OCI-LY1 (cell line): Measurements from ENCODE around the gene BDNF.

Experiments used
- H2AFZ ChIP-seq: fragments of 200-600 bp; sonication (generic), shearing (Covaris generic); 2 replicates; pipeline ENCODE4 v1.6.0; 2014; ENCODE audit warnings: antibody characterized with exemption, mild to moderate bottlenecking, low read length
- H3F3A ChIP-seq: fragments of 200-600 bp; sonication (generic), shearing (Covaris generic); 2 replicates; pipeline ENCODE4 v1.6.0; 2014; ENCODE audit warnings: mild to moderate bottlenecking, antibody characterized with exemption, low read length, moderate library complexity; ENCODE audit not compliant: insufficient read depth
- H3K27ac ChIP-seq: fragments of 200-600 bp; sonication (generic); 2 replicates; pipeline ENCODE4 v1.5.1; 2014; ENCODE audit warnings: low read length, mixed run types, mild to moderate bottlenecking, low read depth; ENCODE audit not compliant: poor library complexity, severe bottlenecking
- H3K27me3 ChIP-seq: fragments of 200-600 bp; sonication (generic); 2 replicates; pipeline ENCODE4 v1.6.0; 2014; ENCODE audit warnings: antibody characterized with exemption, mild to moderate bottlenecking, low read length, moderate library complexity; ENCODE audit not compliant: insufficient read depth
- H3K36me3 ChIP-seq: fragments of 200-600 bp; sonication (generic); 2 replicates; pipeline ENCODE4 v1.6.1; 2014; ENCODE audit warnings: mild to moderate bottlenecking, antibody characterized with exemption, low read length, moderate library complexity, mixed read lengths; ENCODE audit not compliant: insufficient read depth
- H3K4me1 ChIP-seq: fragments of 200-600 bp; sonication (generic); 2 replicates; pipeline ENCODE4 v1.5.1; 2014; ENCODE audit warnings: mild to moderate bottlenecking, low read length, moderate library complexity; ENCODE audit not compliant: insufficient read depth, severe bottlenecking
- H3K4me2 ChIP-seq: fragments of 200-600 bp; sonication (generic), shearing (Covaris generic); 2 replicates; pipeline ENCODE4 v1.6.1; 2014; ENCODE audit warnings: low read length
- H3K4me3 ChIP-seq: fragments of 200-600 bp; sonication (generic); 2 replicates; pipeline ENCODE4 v1.5.1; 2014; ENCODE audit warnings: low read length, low read depth, mild to moderate bottlenecking, mixed read lengths; ENCODE audit not compliant: poor library complexity, severe bottlenecking
- H3K79me2 ChIP-seq: fragments of 200-600 bp; shearing (Covaris generic); 2 replicates; pipeline ENCODE4 v1.6.1; 2016; ENCODE audit warnings: mixed run types, low read length, mixed read lengths; ENCODE audit not compliant: insufficient read depth
- H3K9ac ChIP-seq: fragments of 200-600 bp; sonication (generic), shearing (Covaris generic); 2 replicates; pipeline ENCODE4 v1.6.1; 2014; ENCODE audit warnings: mild to moderate bottlenecking, low read length, mixed read lengths
- H3K9me2 ChIP-seq: fragments of 200-600 bp; sonication (generic), shearing (Covaris generic); 2 replicates; pipeline ENCODE4 v1.6.1; 2014; ENCODE audit warnings: low read depth, mild to moderate bottlenecking, low read length, mixed read lengths
- H3K9me3 ChIP-seq: fragments of 200-600 bp; shearing (Covaris generic); 2 replicates; pipeline ENCODE4 v1.6.1; 2014; ENCODE audit warnings: low read length, mixed read lengths
- H4K20me1 ChIP-seq: fragments of 200-600 bp; sonication (generic), shearing (Covaris generic); 2 replicates; pipeline ENCODE4 v1.6.0; 2016; ENCODE audit warnings: mild to moderate bottlenecking, low read length; ENCODE audit not compliant: insufficient read depth
- CTCF ChIP-seq: fragments of 200-600 bp; sonication (generic), shearing (Covaris generic); IDR thresholded peaks from 2 replicates; pipeline ENCODE4 v1.5.1; 2017; ENCODE audit warnings: mild to moderate bottlenecking, antibody characterized with exemption, low read length, moderate library complexity, mixed read lengths
- EZH2 ChIP-seq: fragments of 200-600 bp; sonication (generic), shearing (Covaris generic); IDR thresholded peaks from 2 replicates; pipeline ENCODE4 v1.8.0; 2017; ENCODE audit warnings: borderline replicate concordance, mixed run types, mild to moderate bottlenecking, antibody characterized with exemption, low read length, moderate library complexity, mixed read lengths

BDNF gene

GRCh38 chr11:27707676-27708075 lies 7.4 kb upstream of the BDNF start:
- Histone ChIP-seq H3K4me2 (no peak overlapping the region), H3K27ac (no peak overlapping the region), H3K79me2 (no peaks in the 10 kb centered on the region), H3K9ac (no peak overlapping the region), H3K9me2 (no peaks in the 10 kb centered on the region), H3K27me3 (no peaks in the 10 kb centered on the region), H3K4me1 (no peaks in the 10 kb centered on the region), H3K9me3 (no peaks in the 10 kb centered on the region), H4K20me1 (no peaks in the 10 kb centered on the region), H3K36me3 (no peaks in the 10 kb centered on the region), H2AFZ (no peak overlapping the region), H3F3A (no peaks in the 10 kb centered on the region), H3K4me3 (no peak overlapping the region)
- TF ChIP-seq CTCF: no peak
- no peak for TF ChIP-seq EZH2

- H3K27ac ChIP-seq: no peak overlapping the region
- H3K9ac ChIP-seq: no peak overlapping the region
- H3K9me3 ChIP-seq: no peaks in the 10 kb centered on the region
- no peak for TF ChIP-seq EZH2
- TF ChIP-seq CTCF: peak; percentile 72
- H3K9me2 ChIP-seq: no peaks in the 10 kb centered on the region
- H3K36me3 ChIP-seq: no peaks in the 10 kb centered on the region
- H3K27me3 ChIP-seq: peaks cover 5% of the 10 kb centered on the region; the same call in 1 of the 2 replicates
- H3F3A ChIP-seq: no peaks in the 10 kb centered on the region
- no peak overlapping the region for H2AFZ ChIP-seq
- H3K4me1 ChIP-seq: no peaks in the 10 kb centered on the region
- no peak overlapping the region for H3K4me3 ChIP-seq
- no peaks in the 10 kb centered on the region for H3K79me2 ChIP-seq
- no peaks in the 10 kb centered on the region for H4K20me1 ChIP-seq
- H3K4me2 ChIP-seq: no peak overlapping the region
These were observed 5.9 kb upstream of the BDNF start for GRCh38 chr11:27705873-27706820.

GRCh38 chr11:27703481-27703880 lies 3.2 kb upstream of the BDNF start:
- no peaks in the 10 kb centered on the region for H3K9me3 ChIP-seq
- H3K4me2 ChIP-seq: no peak overlapping the region
- no peaks in the 10 kb centered on the region for H3K9me2 ChIP-seq
- peaks cover 5% of the 10 kb centered on the region; the same call in 1 of the 2 replicates for H3K27me3 ChIP-seq
- H3K4me1 ChIP-seq: peaks cover 5% of the 10 kb centered on the region
- no peaks in the 10 kb centered on the region for H3K36me3 ChIP-seq
- H4K20me1 ChIP-seq: no peaks in the 10 kb centered on the region
- TF ChIP-seq CTCF: no peak
- H2AFZ ChIP-seq: no peak overlapping the region
- no peak overlapping the region for H3K27ac ChIP-seq
- no peaks in the 10 kb centered on the region for H3K79me2 ChIP-seq
- no peak overlapping the region for H3K9ac ChIP-seq
- no peaks in the 10 kb centered on the region for H3F3A ChIP-seq
- H3K4me3 ChIP-seq: no peak overlapping the region
